Measurements from ENCODE around the gene CPVL. TPM values are rescaled to one million over a fixed set of nuclear protein-coding genes. Genes with fewer than 3 reads are reported as not detected.

Gene CPVL
- total RNA-seq, 1 experiment from 2014 or later = 26.9 TPM

GRCh38 chr7:28956608-28957063, 189.7 kb downstream of the CPVL start:
- H2BK5ac ChIP-seq (ENCODE audit: insufficient read length, low read length) = no peak overlapping the region
- H3K27me3 Mint-ChIP-seq (ENCODE audit: low read depth) = peaks cover 60% of the 10 kb centered on the region

More at GRCh38 chr7:28956608-28957063, 189.7 kb downstream of the CPVL start:
- H3K23me2 ChIP-seq (ENCODE audit: insufficient read length, low read depth, low read length, poor library complexity, severe bottlenecking) = peaks cover 35% of the 10 kb centered on the region
- no peak overlapping the region for H3K9ac ChIP-seq (ENCODE audit: extremely low read depth, insufficient read length, low read length)
- no peak overlapping the region for H4K5ac ChIP-seq (ENCODE audit: insufficient read length, low read depth, low read length)
- H3K27ac Mint-ChIP-seq = no peak overlapping the region
- H2AK5ac ChIP-seq (ENCODE audit: insufficient read length, low read length) = no peak overlapping the region
- H3T11ph ChIP-seq (ENCODE audit: low read length) = no peak overlapping the region
- H3K36me3 Mint-ChIP-seq (ENCODE audit: insufficient read depth in 1 of 3, low read depth in 3 of 3) = peaks cover 0 to 6% (median 2%) of the 10 kb centered on the region in 3 experiments; a peak in 4 of 7 replicates
- no peak overlapping the region for H3K23ac ChIP-seq (ENCODE audit: insufficient read length, low read depth, low read length)
- no peak overlapping the region for H2BK15ac ChIP-seq (ENCODE audit: low read depth, low read length)
- H4K8ac ChIP-seq (replicated peaks; ENCODE audit: insufficient read length, low read depth, low read length) = no peak overlapping the region
- DNase-seq = peak; percentile 91
- H3K79me2 ChIP-seq (ENCODE audit: insufficient read depth, low read length) = no peaks in the 10 kb centered on the region
- peaks cover 11% of the 10 kb centered on the region; the same call in 1 of the 2 replicates for H3K27me3 ChIP-seq (ENCODE audit: insufficient read depth, low read length)
- TF ChIP-seq, protein P1, sequence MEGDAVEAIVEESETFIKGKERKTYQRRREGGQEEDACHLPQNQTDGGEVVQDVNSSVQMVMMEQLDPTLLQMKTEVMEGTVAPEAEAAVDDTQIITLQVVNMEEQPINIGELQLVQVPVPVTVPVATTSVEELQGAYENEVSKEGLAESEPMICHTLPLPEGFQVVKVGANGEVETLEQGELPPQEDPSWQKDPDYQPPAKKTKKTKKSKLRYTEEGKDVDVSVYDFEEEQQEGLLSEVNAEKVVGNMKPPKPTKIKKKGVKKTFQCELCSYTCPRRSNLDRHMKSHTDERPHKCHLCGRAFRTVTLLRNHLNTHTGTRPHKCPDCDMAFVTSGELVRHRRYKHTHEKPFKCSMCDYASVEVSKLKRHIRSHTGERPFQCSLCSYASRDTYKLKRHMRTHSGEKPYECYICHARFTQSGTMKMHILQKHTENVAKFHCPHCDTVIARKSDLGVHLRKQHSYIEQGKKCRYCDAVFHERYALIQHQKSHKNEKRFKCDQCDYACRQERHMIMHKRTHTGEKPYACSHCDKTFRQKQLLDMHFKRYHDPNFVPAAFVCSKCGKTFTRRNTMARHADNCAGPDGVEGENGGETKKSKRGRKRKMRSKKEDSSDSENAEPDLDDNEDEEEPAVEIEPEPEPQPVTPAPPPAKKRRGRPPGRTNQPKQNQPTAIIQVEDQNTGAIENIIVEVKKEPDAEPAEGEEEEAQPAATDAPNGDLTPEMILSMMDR (conservative IDR thresholded peaks at IDR 0.05) = peak; percentile 71
- H3K4ac ChIP-seq (ENCODE audit: low read depth, low read length) = no peak overlapping the region
- H2BK12ac ChIP-seq (ENCODE audit: insufficient read length, low read depth, low read length) = no peak overlapping the region
- H4K91ac ChIP-seq (ENCODE audit: insufficient read length, low read depth, low read length) = no peak overlapping the region
- H3K4me2 ChIP-seq (ENCODE audit: insufficient read depth, insufficient read length, low read length) = peak overlapping the region; percentile 53
- no CpG with 5 or more reads among the region's 39 CpGs for WGBS (ENCODE audit: extremely low coverage, insufficient read length, low lambda C conversion rate)
- peak overlapping the region; percentile 66 to 82 for H3K4me3 Mint-ChIP-seq
- H2AFZ ChIP-seq (ENCODE audit: low read length) = no peak overlapping the region
- H2BK120ac ChIP-seq (ENCODE audit: low read depth, low read length, poor library complexity, severe bottlenecking) = no peak overlapping the region
- no peak overlapping the region for H2BK20ac ChIP-seq (ENCODE audit: low read depth, low read length, poor library complexity, severe bottlenecking)
- H3K27ac ChIP-seq (ENCODE audit: insufficient read length, low read depth, low read length) = no peak overlapping the region
- H3K14ac ChIP-seq (ENCODE audit: insufficient read depth, low read length) = no peak overlapping the region
- peaks cover 2% of the 10 kb centered on the region; the same call in 1 of the 2 replicates for H3K4me1 ChIP-seq (ENCODE audit: insufficient read depth, low read length)
- no peak overlapping the region for H3K56ac ChIP-seq (ENCODE audit: insufficient read length, low read depth, low read length)
- peaks cover 0 to 7% of the 10 kb centered on the region in 2 experiments; a peak in 1 of 5 replicates for H3K9me3 Mint-ChIP-seq
- no peak overlapping the region for H3K18ac ChIP-seq (ENCODE audit: insufficient read length, low read depth, low read length)
- H3K4me1 Mint-ChIP-seq = peaks cover 22 to 25% of the 10 kb centered on the region in 2 experiments
- H3K9me3 ChIP-seq (ENCODE audit: control insufficient read depth, low read depth, low read length) = no peaks in the 10 kb centered on the region
- no peaks in the 10 kb centered on the region for H3K79me1 ChIP-seq (ENCODE audit: insufficient read depth, low read depth, low read length, poor library complexity, severe bottlenecking)
- no peaks in the 10 kb centered on the region for H4K20me1 ChIP-seq (ENCODE audit: control insufficient read depth, insufficient read depth, insufficient read length)

All from H9 (cell line).